SK-MEL-5 (cell line): ENCODE data around the gene ZRANB2. TPM values are rescaled to one million over a fixed set of nuclear protein-coding genes. Genes with fewer than 3 reads are reported as not detected.

Experiments used
- small RNA-seq, 2 experiments: library from RNA; depleted of rRNA; stranded (forward); fragments of <200 nt; gene quantifications; one replicate each; pipeline ENCODE3, GENCODE V24; 2014
- total RNA-seq: library from RNA; depleted of rRNA; stranded (reverse); fragments of >200 nt; shearing (Covaris generic); gene quantifications from 2 replicates; pipeline ENCODE4 v1.2.3, GENCODE V29; 2014; rRNA removed

ZRANB2 gene
- total RNA-seq, 1 experiment from 2014 or later = 17.4 TPM

Small RNAs within 50 kb of the gene (small RNA-seq; reads per million reads assigned to genes)
- gene MIR186 = 0.89 to 878 reads per million in 2 experiments

Other genes with a start within 250 kb of the ZRANB2 start
- 0.03 and 0.05 TPM in 2 replicates for gene PTGER3, start 33.2 kb downstream of the ZRANB2 start, total RNA-seq